Prostate gland (tissue), 2 donors: ENCODE data around the gene MAGEB17. TPM values are rescaled to one million over a fixed set of nuclear protein-coding genes. Genes with fewer than 3 reads are reported as not detected.
"Not testable (repeated sequence)": the region's sequence is repeated elsewhere in the genome, so short reads cannot be mapped to it uniquely, and the experiment has no call there.

ENCODE experiments used
- DNase-seq: peaks from one replicate; pipeline ENCODE4 v3.0.0-alpha.2; 2019; ENCODE audit warnings: low spot score
- H3K27ac ChIP-seq, 2 donors: fragments of 200-600 bp; sonication (generic); 2 replicates each; pipeline ENCODE4 v1.5.1; 2017 to 2019
- H3K27me3 ChIP-seq: fragments of 200-600 bp; sonication (generic); replicated peaks from 2 replicates; pipeline ENCODE4 v1.5.1; 2019; ENCODE audit not compliant: insufficient read depth
- H3K36me3 ChIP-seq, 2 donors: fragments of 200-600 bp; sonication (generic); 1 replicate in 1 of 2; 2 replicates in 1 of 2; pipeline versions ENCODE4 v1.5.1 to v1.8.1; 2017 to 2019
- H3K4me1 ChIP-seq: fragments of 200-600 bp; sonication (generic); replicated peaks from 2 replicates; pipeline ENCODE4 v1.5.1; 2019
- H3K4me3 ChIP-seq, 2 donors: fragments of 200-600 bp; sonication (generic); 2 replicates each; pipeline ENCODE4 v1.5.1; 2017 to 2019
- H3K9me3 ChIP-seq: fragments of 200-600 bp; sonication (generic); 2 replicates; pipeline ENCODE4 v1.5.1; 2017
- CTCF ChIP-seq, 4 experiments: fragments of 200-600 bp in 2 of 4; fragments of 450-650 bp in 2 of 4; sonication (generic) in 2 of 4; IDR thresholded peaks; 1 replicate in 3 of 4; 2 replicates in 1 of 4; pipeline ENCODE4 v1.5.1; 2016 to 2019; ENCODE audit warnings: antibody characterized with exemption in 4 of 4, mild to moderate bottlenecking in 2 of 4, moderate library complexity in 2 of 4
- POLR2A ChIP-seq: fragments of 450-650 bp; IDR thresholded peaks from one replicate; pipeline ENCODE4 v1.6.1; 2016; ENCODE audit warnings: antibody characterized with exemption, mild to moderate bottlenecking
- POLR2AphosphoS5 ChIP-seq: sonication (generic); formaldehyde crosslinking; IDR thresholded peaks from one replicate; pipeline ENCODE4 v1.6.1; 2017; ENCODE audit warnings: antibody characterized with exemption
- WGBS: methylation state at CpG from one replicate; pipeline ENCODE4 v1.1.5; 2018; 5-methylcytosine and 5-hydroxymethylcytosine counted together
- intact Hi-C: fragments of 100-400 bp; cut with DNase I; formaldehyde crosslinking; loops from one replicate; pipeline ENCODE4 v1.14.2; 2022
- total RNA-seq, 2 donors: library from RNA; depleted of rRNA; stranded (reverse); fragments of >200 nt; gene quantifications; one replicate each; pipeline ENCODE4 v1.1.0, GENCODE V29; 2016

The MAGEB17 gene
- total RNA-seq, 2 donors from 2014 or later = 0.62 to 1.1 TPM

GRCh38 chrX:16155581-16156096 lies 11.6 kb upstream of the MAGEB17 start:
- TF ChIP-seq POLR2AphosphoS5 (no peak), CTCF (IDR thresholded peaks at IDR 0.05) (no peak), POLR2A (no peak)
- Histone ChIP-seq H3K4me3 (no peak overlapping the region), H3K27ac (no peak overlapping the region), H3K9me3 (no peaks in the 10 kb centered on the region), H3K4me1 (no peaks in the 10 kb centered on the region), H3K27me3 (no peaks in the 10 kb centered on the region), H3K36me3 (no peaks in the 10 kb centered on the region)
- intact Hi-C loops = no loop called here
- 70% methylated on average over 5 of the region's 5 CpGs for WGBS
- DNase-seq = no peak

GRCh38 chrX:16156692-16157331 lies 10.5 kb upstream of the MAGEB17 start:
- no peaks in the 10 kb centered on the region for H3K27me3 ChIP-seq
- intact Hi-C loops = no loop called here
- DNase-seq = no peak
- no peaks in the 10 kb centered on the region for H3K4me1 ChIP-seq
- TF ChIP-seq POLR2A (no peak), CTCF (IDR thresholded peaks at IDR 0.05) (no peak), POLR2AphosphoS5 (no peak)
- no peaks in the 10 kb centered on the region for H3K36me3 ChIP-seq
- 92% methylated on average over 5 of the region's 5 CpGs for WGBS
- H3K27ac ChIP-seq = no peak overlapping the region
- no peaks in the 10 kb centered on the region for H3K9me3 ChIP-seq
- no peak overlapping the region for H3K4me3 ChIP-seq

GRCh38 chrX:16160729-16161128 lies 6.6 kb upstream of the MAGEB17 start:
- Histone ChIP-seq H3K9me3 (no peaks in the 10 kb centered on the region), H3K4me1 (no peaks in the 10 kb centered on the region), H3K27me3 (no peaks in the 10 kb centered on the region), H3K4me3 (no peak overlapping the region), H3K27ac (no peak overlapping the region), H3K36me3 (no peaks in the 10 kb centered on the region)
- DNase-seq = no peak
- TF ChIP-seq POLR2A (no peak), CTCF (IDR thresholded peaks at IDR 0.05) (no peak)
- 59% methylated on average over 3 of the region's 3 CpGs for WGBS
- intact Hi-C loops = no loop called here

GRCh38 chrX:16161173-16161572 lies 6.1 kb upstream of the MAGEB17 start:
- H3K27me3 ChIP-seq, H3K9me3 ChIP-seq, H3K36me3 ChIP-seq, H3K4me3 ChIP-seq, intact Hi-C loops, H3K27ac ChIP-seq, DNase-seq, H3K4me1 ChIP-seq: not testable (repeated sequence)
- 100% methylated on average over 2 of the region's 2 CpGs for WGBS

- DNase-seq = no peak
- no peaks in the 10 kb centered on the region for H3K9me3 ChIP-seq
- no peak overlapping the region for H3K4me3 ChIP-seq
- H3K36me3 ChIP-seq = no peaks in the 10 kb centered on the region
- intact Hi-C loops = no loop called here
- TF ChIP-seq CTCF (IDR thresholded peaks at IDR 0.05) = no peak
- no peak for TF ChIP-seq POLR2AphosphoS5
- TF ChIP-seq POLR2A = no peak
- 67% methylated on average over 5 of the region's 5 CpGs for WGBS
- H3K4me1 ChIP-seq = no peaks in the 10 kb centered on the region
- H3K27me3 ChIP-seq = no peaks in the 10 kb centered on the region
- H3K27ac ChIP-seq = no peak overlapping the region
These were observed 4.9 kb upstream of the MAGEB17 start for GRCh38 chrX:16162391-16162790.
